Measurements from ENCODE around the gene L3MBTL3. TPM values are rescaled to one million over a fixed set of nuclear protein-coding genes. Genes with fewer than 3 reads are reported as not detected.
A peak's percentile ranks its signal among the peaks of the same experiment; 100 is the strongest.

Gene L3MBTL3
- polyA plus RNA-seq, 1 experiment = 23.2 TPM

DNA sequence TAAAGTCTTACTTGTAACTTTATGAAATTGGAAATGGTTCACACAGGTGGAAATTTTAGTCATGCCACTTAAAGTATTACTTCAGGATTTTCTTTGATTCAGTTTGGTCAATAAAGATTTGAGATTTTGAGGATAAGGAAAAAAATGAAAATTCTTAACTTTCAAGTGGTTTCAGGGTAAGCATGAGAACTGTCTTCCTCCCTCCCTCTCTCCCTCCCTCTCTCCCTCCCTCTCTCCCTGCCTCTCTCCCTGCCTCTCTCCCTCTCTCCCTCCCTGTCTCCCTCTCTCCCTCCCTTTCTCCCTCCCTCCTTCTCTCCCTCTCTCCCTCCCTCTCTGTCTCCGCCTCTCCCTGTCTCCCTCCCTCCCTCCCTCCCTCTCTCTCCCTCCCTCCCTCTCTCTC, 36.9 kb downstream of the L3MBTL3 start:
- Histone ChIP-seq H3K9me3 (ENCODE audit: control insufficient read depth, insufficient read depth, low read length) (no peaks in the 10 kb centered on the region), H3K4me3 (ENCODE audit: low read depth, low read length) (no peak overlapping the region), H3K27ac (ENCODE audit: low read depth, low read length) (no peak overlapping the region), H3K27me3 (ENCODE audit: control insufficient read depth, insufficient read depth, low read length) (no peaks in the 10 kb centered on the region)
- CTCF ChIA-PET = no interaction called here
- no peak for DNase-seq (ENCODE audit: low read depth, low spot score)
- POLR2A ChIA-PET = no interaction called here
- TF ChIP-seq CTCF (IDR thresholded peaks at IDR 0.05; ENCODE audit: low read depth, low read length) = no peak

GRCh38 chr6:130057495-130057894, 39.1 kb downstream of the L3MBTL3 start:
- no peak overlapping the region for H3K4me3 ChIP-seq (ENCODE audit: low read depth, low read length)
- ChIA-PET POLR2A (no interaction called here), CTCF (no interaction called here)
- no peak for DNase-seq (ENCODE audit: low read depth, low spot score)
- no peak overlapping the region for H3K27ac ChIP-seq (ENCODE audit: low read depth, low read length)
- H3K9me3 ChIP-seq (ENCODE audit: control insufficient read depth, insufficient read depth, low read length) = no peaks in the 10 kb centered on the region
- H3K27me3 ChIP-seq (ENCODE audit: control insufficient read depth, insufficient read depth, low read length) = no peaks in the 10 kb centered on the region
- TF ChIP-seq CTCF (IDR thresholded peaks at IDR 0.05; ENCODE audit: low read depth, low read length) = no peak

- ChIA-PET POLR2A (no interaction called here), CTCF (interaction anchor here (1.2 kb wide), 1 partner anchor 218 kb away, joined by 3 read pairs; no protein-coding TSS in a partner anchor)
- H3K27ac ChIP-seq (ENCODE audit: low read depth, low read length) = no peak overlapping the region
- DNase-seq (ENCODE audit: low read depth, low spot score) = no peak
- H3K27me3 ChIP-seq (ENCODE audit: control insufficient read depth, insufficient read depth, low read length) = no peaks in the 10 kb centered on the region
- TF ChIP-seq CTCF (IDR thresholded peaks at IDR 0.05; ENCODE audit: low read depth, low read length) = no peak
- H3K9me3 ChIP-seq (ENCODE audit: control insufficient read depth, insufficient read depth, low read length) = no peaks in the 10 kb centered on the region
- H3K4me3 ChIP-seq (ENCODE audit: low read depth, low read length) = no peak overlapping the region
These were observed 45.4 kb downstream of the L3MBTL3 start for GRCh38 chr6:130063806-130064205.

DNA sequence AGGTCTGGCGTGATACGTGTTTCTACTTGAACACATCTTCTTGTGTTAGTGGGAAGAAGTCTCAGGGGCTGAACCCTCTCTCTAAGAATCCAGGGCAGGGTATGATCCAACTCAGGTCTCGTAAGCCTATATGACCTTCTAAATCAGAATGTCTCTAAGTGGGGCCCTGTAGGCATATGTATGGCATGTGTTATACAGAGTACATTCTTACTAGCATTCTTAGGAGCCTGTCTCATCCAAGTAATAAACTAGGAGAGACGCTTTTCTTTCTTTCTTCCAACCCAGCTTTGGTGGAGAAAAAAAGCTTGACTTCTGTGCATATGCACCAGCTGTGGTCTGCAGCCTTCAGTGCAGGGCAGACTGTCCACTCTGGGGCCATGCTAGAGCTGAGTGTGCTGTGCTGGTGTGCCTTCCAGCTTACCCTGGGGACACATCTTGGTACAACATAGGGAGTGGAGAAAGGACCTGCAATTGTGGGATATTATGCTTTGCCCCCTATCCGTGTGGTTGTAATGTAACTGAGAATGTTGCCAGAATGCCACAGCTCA, 47.3 kb downstream of the L3MBTL3 start:
- H3K4me3 ChIP-seq (ENCODE audit: low read depth, low read length) = no peak overlapping the region
- no peak for TF ChIP-seq CTCF (IDR thresholded peaks at IDR 0.05; ENCODE audit: low read depth, low read length)
- H3K27me3 ChIP-seq (ENCODE audit: control insufficient read depth, insufficient read depth, low read length) = no peaks in the 10 kb centered on the region
- no peaks in the 10 kb centered on the region for H3K9me3 ChIP-seq (ENCODE audit: control insufficient read depth, insufficient read depth, low read length)
- DNase-seq (ENCODE audit: low read depth, low spot score) = peak; percentile 27
- H3K27ac ChIP-seq (ENCODE audit: low read depth, low read length) = no peak overlapping the region
- CTCF ChIA-PET = interaction anchor here (0.7 to 1.5 kb wide), 3 partner anchors 18 to 228 kb away, joined by 3 to 5 read pairs (median 4); no protein-coding TSS in a partner anchor
- POLR2A ChIA-PET = interaction anchor here (0.6 kb wide), 1 partner anchor 12 kb away, joined by 4 read pairs; no protein-coding TSS in a partner anchor

- ChIA-PET POLR2A (no interaction called here), CTCF (interaction anchor here (1.4 kb wide), 1 partner anchor 33 kb away, joined by 3 read pairs; no protein-coding TSS in a partner anchor)
- DNase-seq (ENCODE audit: low read depth, low spot score) = no peak
- H3K9me3 ChIP-seq (ENCODE audit: control insufficient read depth, insufficient read depth, low read length) = no peaks in the 10 kb centered on the region
- H3K27ac ChIP-seq (ENCODE audit: low read depth, low read length) = no peak overlapping the region
- no peak overlapping the region for H3K4me3 ChIP-seq (ENCODE audit: low read depth, low read length)
- no peaks in the 10 kb centered on the region for H3K27me3 ChIP-seq (ENCODE audit: control insufficient read depth, insufficient read depth, low read length)
- TF ChIP-seq CTCF (IDR thresholded peaks at IDR 0.05; ENCODE audit: low read depth, low read length) = no peak
These were observed 51.1 kb downstream of the L3MBTL3 start for GRCh38 chr6:130069485-130069884.

All from AG04450 (cell line).